Measurements from ENCODE around the gene TRIM10.
"Not testable (repeated sequence)": the region's sequence is repeated elsewhere in the genome, so short reads cannot be mapped to it uniquely, and the experiment has no call there.

TRIM10 gene

GRCh38 chr6:30156774-30157173 is 4.2 kb downstream of the TRIM10 start:
- intact Hi-C loops (cut with DNase I): no loop called here
- no peak for DNase-seq

- no peak for DNase-seq
- intact Hi-C loops (cut with DNase I): no loop called here
Measured at GRCh38 chr6:30156262-30156599, 4.8 kb downstream of the TRIM10 start.

- intact Hi-C loops (cut with DNase I): no loop called here
- DNase-seq: no peak
Measured at GRCh38 chr6:30155520-30156261, 5.3 kb downstream of the TRIM10 start.

- no peak for DNase-seq
- intact Hi-C loops (cut with DNase I): no loop called here
Measured at GRCh38 chr6:30154709-30155519, 6.1 kb downstream of the TRIM10 start.

- no peak for DNase-seq
- intact Hi-C loops (cut with DNase I): no loop called here
Measured at GRCh38 chr6:30154061-30154460, 7.0 kb downstream of the TRIM10 start.

- intact Hi-C loops (cut with DNase I): no loop called here
- DNase-seq: no peak
Measured at GRCh38 chr6:30152910-30153610, 8.0 kb downstream of the TRIM10 start.

- intact Hi-C loops (cut with DNase I): no loop called here
- DNase-seq: no peak
Measured at GRCh38 chr6:30152016-30152673, 8.9 kb downstream of the TRIM10 start.

- DNase-seq: no peak
- intact Hi-C loops (cut with DNase I): no loop called here
Measured at GRCh38 chr6:30151580-30151979, 9.4 kb downstream of the TRIM10 start.

GRCh38 chr6:30150671-30151395 is 10.2 kb downstream of the TRIM10 start:
- intact Hi-C loops (cut with DNase I): no loop called here

GRCh38 chr6:30149858-30150550 is 11.0 kb downstream of the TRIM10 start:
- intact Hi-C loops (cut with DNase I): no loop called here
- DNase-seq: no peak

More at GRCh38 chr6:30150671-30151395, 10.2 kb downstream of the TRIM10 start:
- DNase-seq: peak in 1 of 42 donors; percentile 24

GRCh38 chr6:30149234-30149633 is 11.8 kb downstream of the TRIM10 start:
- intact Hi-C loops (cut with DNase I): no loop called here

GRCh38 chr6:30147096-30147495 is 13.9 kb downstream of the TRIM10 start:
- intact Hi-C loops (cut with DNase I): no loop called here
- DNase-seq: peak in 1 of 42 donors; percentile 14

More at GRCh38 chr6:30149234-30149633, 11.8 kb downstream of the TRIM10 start:
- peak in 1 of 42 donors; percentile 1 for DNase-seq

GRCh38 chr6:30145818-30146217 is 15.2 kb downstream of the TRIM10 start:
- DNase-seq: peak in 1 of 42 donors; percentile 17
- intact Hi-C loops (cut with DNase I): no loop called here

GRCh38 chr6:30144811-30145210 is 16.2 kb downstream of the TRIM10 start:
- peak in 1 of 42 donors; percentile 17 for DNase-seq
- intact Hi-C loops (cut with DNase I): no loop called here

GRCh38 chr6:30143780-30144179 is 17.2 kb downstream of the TRIM10 start:
- no peak for DNase-seq

GRCh38 chr6:30142665-30143064 is 18.3 kb downstream of the TRIM10 start:
- DNase-seq: no peak

More at GRCh38 chr6:30143780-30144179, 17.2 kb downstream of the TRIM10 start:
- intact Hi-C loops (cut with DNase I): no loop called here

GRCh38 chr6:30140240-30140639 is 20.8 kb downstream of the TRIM10 start:
- DNase-seq; intact Hi-C loops (cut with DNase I): not testable (repeated sequence)

More at GRCh38 chr6:30142665-30143064, 18.3 kb downstream of the TRIM10 start:
- intact Hi-C loops (cut with DNase I): no loop called here

Measured in head of caudate nucleus (tissue), 42 donors.